GM19240 (cell line): ENCODE measurements around the gene METAP1.
"Not testable (repeated sequence)": the region's sequence is repeated elsewhere in the genome, so short reads cannot be mapped to it uniquely, and the experiment has no call there.

ENCODE experiments used
- DNase-seq: peaks from one replicate; pipeline ENCODE4 v3.0.0; 2011; ENCODE audit warnings: low spot score; ENCODE audit not compliant: insufficient read length

The METAP1 gene

DNA sequence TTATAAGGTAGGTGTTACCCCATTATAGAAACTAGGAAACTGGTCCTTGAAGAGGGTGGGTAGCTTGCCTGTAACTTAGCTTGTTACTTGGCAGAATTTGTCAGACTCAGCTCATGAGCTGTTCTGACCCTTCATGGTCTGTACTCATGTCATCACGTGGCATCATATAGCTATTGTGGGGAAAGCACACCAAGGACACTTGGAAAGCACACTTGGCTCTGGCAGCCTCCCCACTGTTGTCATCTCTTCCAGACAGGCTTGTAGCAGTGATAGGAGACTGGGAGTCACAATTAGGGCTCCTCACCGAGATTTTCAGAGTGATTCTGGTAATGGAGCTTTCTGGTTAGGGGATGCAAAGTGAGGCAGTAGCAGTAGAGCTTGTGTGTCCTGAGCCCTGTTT, 62.7 kb downstream of the METAP1 start:
- DNase-seq: no peak

DNA sequence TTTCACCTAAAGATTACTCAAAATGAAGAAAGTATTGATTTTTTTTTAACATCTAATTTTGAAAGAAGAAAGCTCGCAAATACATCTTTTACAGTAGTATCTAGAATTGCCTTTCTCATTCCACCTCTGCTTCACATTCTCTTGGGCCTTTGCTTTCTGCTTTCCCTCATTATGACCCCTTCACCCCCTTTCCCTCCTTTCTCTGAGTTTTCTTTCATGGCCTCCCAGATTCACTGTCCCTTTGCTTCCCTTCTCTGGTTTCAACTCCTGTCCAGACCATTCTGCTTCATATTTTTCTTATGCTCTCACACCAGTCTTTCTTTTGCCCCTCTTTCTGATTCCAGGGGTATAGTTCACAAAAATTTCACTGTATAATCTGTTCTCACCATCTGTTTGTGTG, 64.0 kb downstream of the METAP1 start:
- DNase-seq: no peak

- DNase-seq: no peak
These were observed 65.7 kb downstream of the METAP1 start for GRCh38 chr4:99061048-99061700.

DNA sequence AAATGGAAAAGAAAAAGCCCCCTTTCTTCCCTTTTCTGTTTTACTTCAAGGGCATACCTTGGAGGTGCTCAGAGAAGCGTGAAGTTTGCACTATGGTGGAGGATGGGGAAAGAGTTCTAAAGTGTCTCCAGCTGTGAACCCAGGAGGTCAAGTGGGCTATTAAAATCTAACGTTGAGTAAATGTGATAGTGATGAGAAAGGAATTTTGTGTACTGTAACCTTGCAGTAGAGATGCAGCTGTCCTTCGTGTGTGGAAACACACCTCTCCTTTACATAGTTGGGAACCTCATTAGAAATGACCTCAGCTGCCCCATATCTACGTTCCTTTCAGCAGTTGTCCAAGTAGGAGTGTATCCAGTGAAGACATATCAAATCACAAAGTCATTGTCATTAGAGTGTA, 66.6 kb downstream of the METAP1 start:
- no peak for DNase-seq

DNA sequence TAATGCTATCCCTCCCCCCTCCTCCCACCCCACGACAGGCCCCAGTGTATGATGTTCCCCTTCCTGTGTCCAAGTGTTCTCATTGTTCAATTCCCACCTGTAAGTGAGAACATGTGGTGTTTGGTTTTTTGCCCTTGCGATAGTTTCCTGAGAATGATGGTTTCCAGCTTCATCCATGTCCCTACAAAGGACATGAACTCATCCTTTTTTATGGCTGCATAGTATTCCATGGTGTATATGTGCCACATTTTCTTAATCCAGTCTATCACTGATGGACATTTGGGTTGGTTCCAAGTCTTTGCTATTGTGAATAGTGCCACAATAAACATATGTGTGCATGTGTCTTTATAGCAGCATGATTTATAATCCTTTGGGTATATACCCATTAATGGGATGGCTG, 70.0 kb downstream of the METAP1 start:
- DNase-seq: not testable (repeated sequence)

DNA sequence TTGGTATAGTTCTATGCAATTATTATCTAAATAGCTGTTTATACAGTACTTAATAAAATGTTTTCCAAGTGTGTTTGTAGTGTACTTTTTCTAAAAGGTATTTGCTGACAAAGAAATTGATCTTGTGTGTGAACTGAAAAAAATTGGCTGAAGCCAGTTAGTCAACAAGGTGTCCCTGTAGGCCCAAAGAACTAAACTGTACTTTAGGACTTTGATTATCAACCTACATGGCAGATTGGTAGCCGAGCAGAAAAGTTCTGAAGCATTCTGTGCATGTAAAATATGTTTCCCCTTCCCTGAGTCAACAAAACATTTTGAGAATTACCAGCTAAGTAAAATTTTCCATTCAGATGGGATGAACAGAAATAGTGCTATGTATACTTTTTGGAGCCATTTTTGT, 72.1 kb downstream of the METAP1 start:
- DNase-seq: no peak

- DNase-seq: no peak
These were observed 75.6 kb downstream of the METAP1 start for GRCh38 chr4:99071159-99071558.

- DNase-seq: no peak
These were observed 79.3 kb downstream of the METAP1 start for GRCh38 chr4:99074816-99075215.

DNA sequence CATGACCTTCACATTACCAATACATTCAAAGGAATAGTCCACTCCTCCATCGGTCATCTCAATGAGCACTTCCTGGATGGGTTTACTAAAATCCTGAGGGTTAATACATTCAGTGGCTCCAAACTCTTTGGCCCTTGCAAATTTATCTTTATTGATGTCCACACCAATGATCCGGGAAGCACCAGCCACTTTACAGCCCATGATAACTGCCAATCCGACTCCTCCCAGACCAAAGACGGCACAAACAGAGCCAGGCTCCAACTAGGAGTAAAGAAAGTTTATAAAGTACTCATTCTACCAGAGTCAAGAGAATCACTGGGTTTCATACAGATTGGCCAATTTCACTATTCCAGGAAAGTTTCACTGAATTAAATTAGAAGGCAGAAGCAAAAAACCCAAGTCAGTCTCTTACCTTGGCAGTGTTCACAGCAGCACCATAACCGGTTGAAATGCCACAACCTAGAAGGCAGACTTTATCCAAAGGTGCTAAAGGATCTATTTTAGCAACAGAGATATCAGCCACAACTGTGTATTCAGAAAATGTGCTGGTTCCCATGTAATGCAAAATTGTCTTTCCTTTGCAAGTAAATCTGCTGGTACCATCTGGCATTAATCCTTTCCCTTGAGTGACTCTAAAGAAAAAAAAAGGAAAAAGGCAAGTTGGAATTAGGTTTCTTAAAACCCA, 80.9 kb downstream of the METAP1 start:
- no peak for DNase-seq

- DNase-seq: no peak
These were observed 81.7 kb downstream of the METAP1 start for GRCh38 chr4:99077177-99077576.

GRCh38 chr4:99078336-99078735, 82.8 kb downstream of the METAP1 start:
- DNase-seq: no peak

DNA sequence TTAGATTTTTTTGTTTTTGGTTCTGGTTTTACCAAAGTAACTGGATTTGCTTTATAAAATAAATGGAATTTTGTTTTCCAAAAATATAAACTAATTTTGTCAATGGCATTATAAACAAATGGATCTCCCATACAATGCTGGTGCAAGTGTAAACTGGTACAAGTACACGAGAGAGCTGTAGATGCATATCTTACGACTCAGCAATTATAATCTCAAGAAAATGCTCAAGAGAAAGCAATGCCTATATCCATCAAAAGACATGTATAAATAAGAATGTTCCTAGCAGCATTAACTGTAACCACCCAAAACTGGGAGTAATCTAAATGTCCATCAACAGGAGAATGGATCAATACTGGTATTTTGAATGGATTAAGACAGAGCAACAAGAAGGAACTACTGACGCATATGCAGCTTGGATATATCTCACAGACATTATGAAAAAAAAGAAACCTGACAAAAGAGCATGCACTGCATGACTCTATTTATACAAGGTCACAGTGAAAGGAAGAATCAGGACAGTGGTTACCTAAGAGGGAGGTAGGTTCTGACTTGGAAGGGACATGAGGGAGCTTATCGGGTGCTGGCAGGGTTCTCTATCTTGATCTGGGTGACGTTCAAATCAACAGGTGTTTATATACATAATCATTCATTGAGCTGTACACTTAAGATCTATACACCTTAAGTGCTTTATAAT, 83.6 kb downstream of the METAP1 start:
- DNase-seq: no peak

DNA sequence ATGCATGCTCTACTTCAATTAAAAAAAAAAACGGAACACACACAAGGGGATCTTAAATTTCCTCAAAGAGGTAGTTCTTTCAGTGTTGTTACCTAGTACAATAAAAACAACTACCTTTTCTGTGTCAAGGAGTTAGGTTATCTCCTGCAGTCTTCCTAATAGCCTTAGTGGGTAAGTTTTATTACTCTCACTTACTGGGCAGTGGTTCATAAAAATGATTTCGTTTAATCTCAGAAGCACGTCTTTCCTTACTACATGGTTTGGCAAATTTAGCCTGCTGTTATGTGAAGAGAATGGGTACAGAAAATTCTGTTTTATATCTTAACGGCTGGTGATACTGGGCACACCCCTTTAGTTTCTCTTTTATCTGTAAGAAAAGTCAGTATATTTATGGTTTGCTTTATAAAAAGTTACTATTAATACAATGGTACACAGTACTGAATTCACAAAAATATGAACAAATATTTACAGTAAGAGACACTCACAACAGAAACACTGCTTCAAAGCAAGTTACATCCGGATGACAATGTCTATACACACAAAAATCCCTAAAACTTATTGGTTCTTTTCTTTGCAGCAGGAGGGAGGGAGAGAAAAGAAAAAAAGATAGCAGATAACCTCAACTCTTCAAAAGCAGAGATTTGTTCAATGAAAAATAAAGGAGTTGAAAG, 84.2 kb downstream of the METAP1 start:
- no peak for DNase-seq

DNA sequence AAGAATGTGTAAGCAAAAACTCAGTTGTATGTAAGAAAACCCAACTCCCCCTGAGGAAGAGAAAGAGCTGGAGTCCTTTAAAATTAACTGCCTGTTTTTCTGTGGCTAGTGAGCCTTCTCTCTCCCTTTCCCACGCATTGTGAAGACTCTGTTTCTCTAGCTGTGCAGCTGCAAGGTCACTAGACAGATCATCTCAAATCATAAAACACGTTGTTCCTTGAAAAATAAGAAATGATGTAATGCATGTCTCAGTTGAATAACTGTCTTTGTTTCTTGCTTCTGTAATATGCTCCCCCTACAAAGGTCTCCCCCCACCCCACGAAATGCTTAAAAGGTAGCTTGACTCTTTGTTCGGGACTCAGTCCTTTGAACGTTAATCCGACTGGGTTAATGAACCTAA, 85.3 kb downstream of the METAP1 start:
- not testable (repeated sequence) for DNase-seq

DNA sequence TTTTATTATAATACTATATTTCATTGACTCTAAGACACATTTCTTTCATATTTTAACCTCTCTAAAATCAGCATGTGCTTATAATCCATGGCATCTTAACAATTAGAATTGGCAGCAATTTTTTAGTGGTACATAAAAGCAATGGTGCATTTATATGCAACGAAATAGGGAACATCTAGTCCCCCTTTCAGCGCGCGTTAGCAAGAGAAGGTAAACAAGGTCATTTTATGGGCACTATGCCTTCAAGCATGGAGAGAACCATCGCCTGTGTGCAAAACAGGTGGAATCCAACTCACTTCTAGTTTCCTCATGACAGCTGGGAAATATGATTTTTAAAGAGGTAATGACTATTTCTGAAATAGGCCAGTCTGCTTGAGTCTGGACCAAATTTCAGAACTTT, 86.7 kb downstream of the METAP1 start:
- DNase-seq: no peak

DNA sequence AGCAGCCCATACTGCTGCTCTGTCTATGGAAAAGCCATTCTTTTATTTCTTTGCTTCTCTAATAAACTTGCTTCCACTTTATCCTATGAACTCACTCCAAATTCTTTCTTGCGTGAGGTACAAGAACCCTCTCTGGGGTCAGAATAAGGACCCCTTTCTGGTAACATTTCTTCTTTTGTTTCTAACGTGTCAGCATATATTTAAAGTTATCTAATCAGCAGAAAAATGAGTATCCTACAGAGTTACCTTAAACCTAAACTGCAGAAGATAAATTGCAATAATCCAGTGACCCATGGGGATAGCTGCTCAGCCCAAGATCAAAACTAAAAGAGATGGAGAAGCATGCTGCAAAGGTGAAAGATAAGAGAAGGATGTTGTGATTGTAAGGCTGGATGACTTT, 89.1 kb downstream of the METAP1 start:
- DNase-seq: no peak

- DNase-seq: no peak
These were observed 92.5 kb downstream of the METAP1 start for GRCh38 chr4:99088023-99088449.

DNA sequence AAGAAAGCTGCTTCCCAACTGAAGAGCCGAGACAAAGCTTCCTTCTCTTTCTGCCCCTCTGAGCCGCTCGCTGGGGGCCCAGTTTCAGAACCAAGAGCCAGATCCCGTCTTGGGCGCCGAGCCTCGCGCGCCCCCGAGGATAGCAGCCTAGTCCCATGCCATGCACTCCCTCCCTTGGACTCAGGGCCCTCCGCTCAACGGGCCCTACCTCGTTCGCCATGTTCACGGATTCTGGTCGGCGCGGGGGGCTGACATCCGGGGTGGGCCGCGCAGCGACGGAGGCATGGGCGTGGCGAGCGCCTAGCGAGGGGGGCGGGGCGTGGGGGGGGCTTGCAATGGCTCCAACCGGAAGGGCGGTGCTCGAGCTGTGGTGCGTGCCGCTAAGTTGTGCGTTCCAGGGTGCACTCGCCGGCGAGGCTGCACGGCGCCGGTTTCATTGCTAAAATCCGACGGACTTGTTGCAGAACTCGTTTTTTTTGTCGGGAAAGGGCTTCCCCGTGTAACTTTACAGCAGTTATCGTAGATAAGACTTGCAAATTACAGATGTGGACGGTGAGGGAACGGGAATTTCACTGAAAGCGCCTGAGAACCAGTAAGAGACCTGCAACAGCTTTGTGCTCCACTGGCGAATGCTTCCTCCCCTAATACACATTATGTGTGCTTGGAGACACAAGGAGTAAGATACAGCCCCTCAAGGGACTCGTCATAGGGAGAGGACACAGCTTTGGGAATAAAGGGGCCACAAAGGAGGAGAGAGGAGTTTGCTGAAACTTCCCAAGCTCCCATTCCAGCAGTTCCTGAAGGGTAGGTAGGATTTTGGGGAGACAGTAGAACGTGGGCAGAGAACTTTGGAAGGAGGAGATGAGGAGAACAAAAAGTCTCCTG, 93.2 kb downstream of the METAP1 start, which contains the start of gene ADH5:
Gene ADH5 (minus strand): TSS at position 308 of the 885 bp plus-strand sequence. CDS start 88 bp downstream, at position 220.
- peak; percentile 70 for DNase-seq

GRCh38 chr4:99090481-99091215, 95.1 kb downstream of the METAP1 start:
- DNase-seq: no peak

GRCh38 chr4:99091216-99091575, 95.7 kb downstream of the METAP1 start:
- no peak for DNase-seq
